ENCODE measurements around the gene MRPL28. TPM values are rescaled to one million over a fixed set of nuclear protein-coding genes. Genes with fewer than 3 reads are reported as not detected.

Gene MRPL28
- total and polyA plus RNA-seq, 4 donors: 28.3 to 63.4 (median 50.1) TPM

GRCh38 chr16:330741-331140 is 39.6 kb downstream of the MRPL28 start:
- peak in 1 of 2 donors; percentile 18 for TF ChIP-seq HNF4A (conservative IDR thresholded peaks at IDR 0.05)
- no peak for TF ChIP-seq NR2F2 (IDR thresholded peaks at IDR 0.05)
- TF ChIP-seq SP1 (IDR thresholded peaks at IDR 0.05): no peak
- TF ChIP-seq ZBTB33 (IDR thresholded peaks at IDR 0.05): no peak
- TF ChIP-seq TAF1 (conservative IDR thresholded peaks at IDR 0.05): no peak
- TF ChIP-seq, protein P1, sequence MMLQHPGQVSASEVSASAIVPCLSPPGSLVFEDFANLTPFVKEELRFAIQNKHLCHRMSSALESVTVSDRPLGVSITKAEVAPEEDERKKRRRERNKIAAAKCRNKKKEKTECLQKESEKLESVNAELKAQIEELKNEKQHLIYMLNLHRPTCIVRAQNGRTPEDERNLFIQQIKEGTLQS (IDR thresholded peaks at IDR 0.05): no peak
- peak in 1 of 2 donors; percentile 12 for TF ChIP-seq RXRA (IDR thresholded peaks at IDR 0.05)
- no peak for TF ChIP-seq FOXA2 (IDR thresholded peaks at IDR 0.05)
- H3K36me3 ChIP-seq (ENCODE audit: control insufficient read depth in 4 of 4, insufficient read depth in 3 of 4, low read depth in 1 of 4, low read length in 3 of 4): no peaks in the 10 kb centered on the region
- no peak for DNase-seq (ENCODE audit: low spot score)
- no peaks in the 10 kb centered on the region for H3K27me3 ChIP-seq (ENCODE audit: control insufficient read depth in 4 of 4, insufficient read depth in 4 of 4, low read length in 3 of 4)
- H3K4me1 ChIP-seq (ENCODE audit: control insufficient read depth in 4 of 4, insufficient read depth in 4 of 4, low read length in 3 of 4): peaks cover 5 to 13% (median 9%) of the 10 kb centered on the region in 4 donors
- H3K27ac ChIP-seq (ENCODE audit: low read depth in 1 of 2, low read length in 2 of 2): no peak overlapping the region
- no peaks in the 10 kb centered on the region for H3K9me3 ChIP-seq (ENCODE audit: control insufficient read depth in 4 of 4, low read length in 3 of 4)
- no peak overlapping the region for H3K9ac ChIP-seq (ENCODE audit: low read depth in 1 of 2, low read length in 2 of 2)
- 84% methylated on average over 2 of the region's 2 CpGs for WGBS
- no peak overlapping the region for H3K4me3 ChIP-seq (ENCODE audit: low read depth in 1 of 3, low read length in 3 of 3)

DNA sequence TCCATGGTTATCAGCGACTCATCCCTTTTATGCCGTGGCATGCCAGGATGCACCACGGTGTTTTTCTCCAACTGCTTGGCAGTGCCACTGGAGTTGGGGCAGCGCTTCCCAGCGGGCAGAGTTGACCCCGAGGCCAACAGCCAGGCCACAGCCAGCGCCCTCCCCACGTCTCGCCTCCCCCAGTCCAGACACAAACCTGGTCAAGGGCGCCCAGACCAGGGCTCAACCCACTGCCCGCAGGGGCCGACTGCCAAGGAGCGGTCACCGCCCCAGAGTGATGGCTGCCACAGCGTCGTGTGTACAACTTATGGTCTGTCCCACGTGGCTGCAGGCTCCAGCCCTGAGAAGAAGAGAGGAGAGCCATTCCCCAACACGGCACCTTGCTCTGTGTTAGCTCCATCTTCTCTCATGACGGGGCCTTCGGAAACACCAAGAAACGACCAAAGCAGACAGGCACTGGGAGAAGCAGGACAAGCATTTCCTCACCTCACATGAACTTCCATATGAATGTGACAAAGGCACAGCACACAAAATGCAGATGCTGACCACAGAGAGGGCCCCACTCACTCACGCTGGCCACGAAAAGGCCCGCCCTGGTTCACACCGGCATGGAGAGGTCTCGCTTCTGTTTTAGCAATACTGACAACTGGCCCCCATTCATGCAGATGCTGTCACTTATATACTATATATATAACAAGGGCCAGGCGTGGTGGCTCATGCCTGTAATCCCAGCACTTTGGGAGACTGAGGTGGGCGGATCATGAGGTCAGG is 44.8 kb downstream of the MRPL28 start:
- no peak overlapping the region for H3K27ac ChIP-seq (ENCODE audit: low read depth in 1 of 2, low read length in 2 of 2)
- no peaks in the 10 kb centered on the region for H3K36me3 ChIP-seq (ENCODE audit: control insufficient read depth in 4 of 4, insufficient read depth in 3 of 4, low read depth in 1 of 4, low read length in 3 of 4)
- TF ChIP-seq NR2F2 (IDR thresholded peaks at IDR 0.05) (no peak), REST (IDR thresholded peaks at IDR 0.05) (no peak), ZBTB33 (IDR thresholded peaks at IDR 0.05) (no peak), SP1 (IDR thresholded peaks at IDR 0.05) (no peak), JUND (IDR thresholded peaks at IDR 0.05) (no peak), TAF1 (conservative IDR thresholded peaks at IDR 0.05) (no peak), GABPA (IDR thresholded peaks at IDR 0.05 in 1 of 2, conservative IDR thresholded peaks at IDR 0.05 in 1 of 2) (no peak), RXRA (IDR thresholded peaks at IDR 0.05) (no peak), EGR1 (IDR thresholded peaks at IDR 0.05; ENCODE audit: low read depth in 2 of 2) (no peak), FOXA1 (IDR thresholded peaks at IDR 0.05) (no peak), HNF4A (conservative IDR thresholded peaks at IDR 0.05) (no peak), YY1 (IDR thresholded peaks at IDR 0.05) (no peak), HNF4G (IDR thresholded peaks at IDR 0.05) (no peak), FOXA2 (IDR thresholded peaks at IDR 0.05) (no peak)
- TF ChIP-seq, protein P2, sequence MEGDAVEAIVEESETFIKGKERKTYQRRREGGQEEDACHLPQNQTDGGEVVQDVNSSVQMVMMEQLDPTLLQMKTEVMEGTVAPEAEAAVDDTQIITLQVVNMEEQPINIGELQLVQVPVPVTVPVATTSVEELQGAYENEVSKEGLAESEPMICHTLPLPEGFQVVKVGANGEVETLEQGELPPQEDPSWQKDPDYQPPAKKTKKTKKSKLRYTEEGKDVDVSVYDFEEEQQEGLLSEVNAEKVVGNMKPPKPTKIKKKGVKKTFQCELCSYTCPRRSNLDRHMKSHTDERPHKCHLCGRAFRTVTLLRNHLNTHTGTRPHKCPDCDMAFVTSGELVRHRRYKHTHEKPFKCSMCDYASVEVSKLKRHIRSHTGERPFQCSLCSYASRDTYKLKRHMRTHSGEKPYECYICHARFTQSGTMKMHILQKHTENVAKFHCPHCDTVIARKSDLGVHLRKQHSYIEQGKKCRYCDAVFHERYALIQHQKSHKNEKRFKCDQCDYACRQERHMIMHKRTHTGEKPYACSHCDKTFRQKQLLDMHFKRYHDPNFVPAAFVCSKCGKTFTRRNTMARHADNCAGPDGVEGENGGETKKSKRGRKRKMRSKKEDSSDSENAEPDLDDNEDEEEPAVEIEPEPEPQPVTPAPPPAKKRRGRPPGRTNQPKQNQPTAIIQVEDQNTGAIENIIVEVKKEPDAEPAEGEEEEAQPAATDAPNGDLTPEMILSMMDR (IDR thresholded peaks at IDR 0.05; ENCODE audit: low read depth, low read length, missing input control): no peak
- TF ChIP-seq, protein P1 (IDR thresholded peaks at IDR 0.05): no peak
- TF ChIP-seq, protein P3, sequence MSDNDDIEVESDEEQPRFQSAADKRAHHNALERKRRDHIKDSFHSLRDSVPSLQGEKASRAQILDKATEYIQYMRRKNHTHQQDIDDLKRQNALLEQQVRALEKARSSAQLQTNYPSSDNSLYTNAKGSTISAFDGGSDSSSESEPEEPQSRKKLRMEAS (IDR thresholded peaks at IDR 0.05): no peak
- 88% methylated on average over 28 of the region's 28 CpGs for WGBS
- no peak overlapping the region for H3K4me3 ChIP-seq (ENCODE audit: low read depth in 1 of 3, low read length in 3 of 3)
- H3K9ac ChIP-seq (ENCODE audit: low read depth in 1 of 2, low read length in 2 of 2): no peak overlapping the region
- no peaks in the 10 kb centered on the region for H3K9me3 ChIP-seq (ENCODE audit: control insufficient read depth in 4 of 4, low read length in 3 of 4)
- no peaks in the 10 kb centered on the region for H3K27me3 ChIP-seq (ENCODE audit: control insufficient read depth in 4 of 4, insufficient read depth in 4 of 4, low read length in 3 of 4)
- no peak for DNase-seq (ENCODE audit: low spot score)
- peaks cover 5 to 13% (median 10%) of the 10 kb centered on the region in 4 donors for H3K4me1 ChIP-seq (ENCODE audit: control insufficient read depth in 4 of 4, insufficient read depth in 4 of 4, low read length in 3 of 4)

Data from liver (tissue), 9 donors.